Muscle of back (tissue), 13 donors: ENCODE results near the gene ZP1. TPM values are rescaled to one million over a fixed set of nuclear protein-coding genes. Genes with fewer than 3 reads are reported as not detected.
"Not testable (repeated sequence)": the region's sequence is repeated elsewhere in the genome, so short reads cannot be mapped to it uniquely, and the experiment has no call there.

Experiments used
- DNase-seq, 3 donors: peaks; one replicate each; pipeline versions ENCODE4 v3.0.0 to v3.0.0-alpha.2; 2013
- long read RNA-seq, 9 donors: transcript quantifications; one replicate each; lab custom pipeline, GENCODE V29; 2026
- polyA plus RNA-seq, 10 donors: library from polyadenylated mRNA; unstranded; fragments of 120-200 nt; gene quantifications; one replicate each; pipeline ENCODE4 v1.2.1, GENCODE V29; 2013; ENCODE audit not compliant: insufficient read length in 10 of 10

The ZP1 gene
- polyA plus RNA-seq: under 1 TPM in 4 of 10 donors, not detected in 6; 0.10 to 0.49 (median 0.30) TPM
- long read RNA-seq, donor 1: 0 reads
- long read RNA-seq, donor 2: 0 reads
- long read RNA-seq, donor 3: 0 reads
- long read RNA-seq, donor 4: 0 reads
- long read RNA-seq, donor 5: 0 reads
- long read RNA-seq, donor 6: 0 reads
- long read RNA-seq, donor 7: 0 reads
- long read RNA-seq, donor 8: 0 reads
- long read RNA-seq, donor 9: 0 reads

- DNase-seq: no peak
These were observed at the start of gene ZP1 for GRCh38 chr11:60866911-60867870. Gene ZP1, plus strand, starts transcription at chr11:60867542. Its CDS starts 20 bp downstream, at chr11:60867562.

- DNase-seq: no peak
These were observed 49.3 kb upstream of the ZP1 start for GRCh38 chr11:60818057-60818456.

DNA sequence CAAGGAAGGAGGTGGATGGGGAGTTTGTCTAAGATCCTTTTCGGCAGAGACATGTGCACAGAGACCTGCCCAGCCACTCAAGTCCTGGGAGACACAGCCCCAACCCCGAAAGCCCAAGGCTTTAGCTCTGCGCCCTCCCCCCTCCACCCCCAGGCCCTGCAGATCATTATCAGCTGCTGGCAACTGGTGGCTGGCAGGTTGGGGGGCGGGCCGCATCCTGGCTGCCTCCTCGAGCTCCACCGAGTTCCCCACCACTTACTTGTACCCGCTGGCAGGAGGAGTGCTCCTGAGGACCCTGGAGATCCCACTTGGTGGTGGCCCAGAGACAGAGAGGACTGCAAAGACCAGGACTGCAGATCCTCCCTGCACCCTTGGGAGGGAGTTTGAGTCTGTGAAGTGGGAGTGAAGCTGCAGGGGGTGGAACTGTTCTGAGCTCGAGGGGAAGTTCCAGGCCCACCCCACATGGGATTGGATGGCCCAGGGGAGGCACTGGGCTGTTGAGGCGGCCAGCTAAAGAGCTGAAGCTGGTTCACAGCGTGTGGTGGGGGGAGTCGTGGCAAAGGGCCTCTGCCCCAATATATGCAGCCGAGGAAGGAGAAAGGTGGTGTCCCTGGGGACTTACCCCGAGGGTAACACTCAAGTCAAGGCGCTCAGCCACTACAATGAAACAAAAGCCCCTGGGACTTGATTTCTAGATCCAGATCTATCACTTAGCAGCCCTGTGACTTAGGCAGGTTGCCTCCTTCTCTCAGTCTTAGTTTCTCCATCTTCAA is 45.3 kb upstream of the ZP1 start:
- no peak for DNase-seq

DNA sequence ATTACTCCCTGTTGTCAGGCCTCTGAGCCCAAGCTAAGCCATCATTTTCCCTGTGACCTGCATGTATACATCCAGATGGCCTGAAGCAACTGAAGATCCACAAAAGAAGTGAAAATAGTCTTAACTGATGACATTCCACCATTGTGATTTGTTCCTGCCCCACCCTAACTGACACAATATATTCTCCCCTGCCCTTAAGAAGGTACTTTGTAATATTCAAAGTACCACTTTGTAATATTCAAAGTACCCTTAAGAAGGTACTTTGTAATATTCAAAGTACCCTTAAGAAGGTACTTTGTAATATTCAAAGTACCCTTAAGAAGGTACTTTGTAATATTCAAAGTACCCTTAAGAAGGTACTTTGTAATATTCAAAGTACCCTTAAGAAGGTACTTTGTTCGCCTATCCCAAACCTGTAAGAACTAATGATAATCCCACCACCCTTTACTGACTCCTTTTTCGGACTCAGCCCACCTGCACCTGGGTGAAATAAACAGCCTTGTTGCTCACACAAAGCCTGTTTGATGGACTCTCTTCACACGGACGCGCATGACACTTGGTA is 43.5 kb upstream of the ZP1 start:
- DNase-seq: not testable (repeated sequence)

DNA sequence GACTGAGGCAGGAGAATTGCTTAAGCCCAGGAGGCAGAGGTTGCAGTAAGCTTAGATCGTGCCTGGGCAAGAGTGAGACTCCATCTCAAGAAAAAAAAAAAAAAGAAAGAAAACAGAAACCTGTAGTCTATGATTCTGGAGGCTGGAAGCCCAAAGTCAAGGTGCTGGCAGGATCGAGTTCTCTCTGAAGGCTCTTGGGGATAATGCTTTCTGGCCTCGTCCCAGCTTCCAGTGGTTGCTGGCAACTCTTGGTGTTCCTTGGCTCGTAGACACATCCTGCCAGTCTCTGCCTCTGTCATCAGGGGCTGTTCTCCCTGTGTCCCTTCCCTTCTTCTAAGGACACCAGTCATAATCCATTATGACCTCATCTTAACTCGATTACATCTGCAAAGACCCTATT is 42.2 kb upstream of the ZP1 start:
- DNase-seq: no peak

DNA sequence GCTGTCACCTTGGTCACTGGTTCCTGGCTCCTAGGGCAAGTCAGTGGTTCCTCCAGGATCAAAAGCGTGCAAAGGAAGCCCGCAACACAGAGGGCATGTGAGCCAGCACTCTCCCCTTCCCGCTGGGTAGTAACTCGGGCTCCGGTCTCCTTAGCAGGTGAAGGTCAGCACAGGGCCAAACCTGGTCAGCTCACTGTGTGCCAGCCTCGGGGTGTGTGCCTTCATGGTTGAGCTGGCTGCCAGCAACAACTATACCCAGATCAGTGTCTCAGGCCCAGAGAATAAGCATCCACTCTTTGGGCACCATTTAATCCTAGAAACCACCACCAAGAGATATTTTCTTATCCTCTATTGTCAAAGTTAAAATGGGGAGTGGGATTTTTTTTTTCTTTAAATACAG is 41.6 kb upstream of the ZP1 start:
- no peak for DNase-seq

GRCh38 chr11:60830478-60831142 is 36.7 kb upstream of the ZP1 start:
- no peak for DNase-seq

DNA sequence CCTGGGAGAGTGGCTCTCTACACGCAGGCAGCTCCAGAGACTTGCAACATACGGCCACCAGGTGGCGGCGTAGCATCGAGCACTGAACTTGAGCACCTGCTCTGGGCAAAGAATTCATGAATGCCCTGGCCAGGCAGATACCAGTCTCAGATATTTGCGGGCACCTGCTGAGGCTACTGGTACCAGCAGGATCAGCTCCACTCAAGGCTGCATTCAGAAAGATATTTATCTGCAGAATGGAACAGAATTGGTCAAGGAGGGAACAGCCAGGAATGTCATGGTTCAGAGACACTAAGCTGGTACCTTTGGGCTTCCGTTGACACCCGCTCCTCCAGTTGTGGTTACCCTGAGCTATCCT is 36.2 kb upstream of the ZP1 start:
- DNase-seq: peak; percentile 63 to 87 (median 80)

- DNase-seq: no peak
These were observed 35.8 kb upstream of the ZP1 start for GRCh38 chr11:60831501-60832079.

DNA sequence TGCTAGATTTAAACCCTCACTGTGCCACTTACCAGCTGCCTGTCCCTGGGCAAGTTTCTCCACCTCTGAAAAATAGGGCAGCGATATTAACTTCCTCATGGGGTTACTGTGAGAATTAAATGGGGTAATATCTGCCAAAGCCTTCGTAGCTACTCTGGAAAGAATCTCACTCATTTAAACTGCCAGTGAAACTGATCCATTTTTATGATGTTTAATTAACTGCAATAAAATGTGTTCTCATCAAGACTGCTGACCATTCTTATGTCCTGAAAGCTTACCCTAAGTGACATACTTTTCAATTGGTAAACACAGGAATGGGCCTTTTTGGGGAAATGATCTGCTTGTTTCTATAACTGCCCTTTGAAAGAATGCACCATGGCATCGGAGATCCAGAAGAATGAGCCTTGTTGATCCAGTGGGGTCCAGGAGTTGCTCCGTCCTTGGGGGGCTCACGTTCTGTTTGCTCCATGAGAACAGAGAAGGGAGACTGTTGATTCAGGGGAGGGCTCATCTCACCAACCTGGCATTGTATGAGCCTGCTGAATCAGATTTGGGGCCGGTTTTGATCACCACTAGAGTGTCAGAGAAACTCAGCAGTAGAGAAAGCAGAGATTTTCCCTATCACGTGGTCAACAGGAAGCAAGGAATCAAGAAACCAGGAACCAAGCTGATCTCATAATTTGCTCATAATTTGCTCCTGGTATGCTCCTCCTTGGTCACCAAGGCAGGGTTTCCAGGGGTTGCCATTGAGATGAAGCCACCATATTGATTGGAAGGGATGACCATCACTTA is 32.4 kb upstream of the ZP1 start:
- DNase-seq: no peak

DNA sequence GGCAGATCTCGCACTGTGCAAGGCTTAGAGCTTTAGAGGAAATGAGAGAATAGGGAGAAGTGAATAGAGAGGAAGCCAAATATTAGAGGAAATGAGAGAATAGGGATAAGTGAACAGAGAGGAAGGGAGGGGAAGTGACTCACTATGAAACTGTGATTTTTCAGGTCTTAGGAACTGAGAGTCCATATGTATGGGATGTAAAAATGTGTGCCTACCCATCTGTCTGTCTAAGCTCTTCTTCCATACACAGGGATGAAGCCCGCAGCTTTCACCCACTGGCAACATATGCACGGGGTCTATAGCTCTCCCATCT is 31.9 kb upstream of the ZP1 start:
- no peak for DNase-seq

GRCh38 chr11:60836866-60837515 is 30.4 kb upstream of the ZP1 start:
- no peak for DNase-seq

- no peak for DNase-seq
These were observed 29.2 kb upstream of the ZP1 start for GRCh38 chr11:60838132-60838531.

GRCh38 chr11:60840470-60841430 is 26.6 kb upstream of the ZP1 start:
- DNase-seq: peak; percentile 89 to 94 (median 91)

DNA sequence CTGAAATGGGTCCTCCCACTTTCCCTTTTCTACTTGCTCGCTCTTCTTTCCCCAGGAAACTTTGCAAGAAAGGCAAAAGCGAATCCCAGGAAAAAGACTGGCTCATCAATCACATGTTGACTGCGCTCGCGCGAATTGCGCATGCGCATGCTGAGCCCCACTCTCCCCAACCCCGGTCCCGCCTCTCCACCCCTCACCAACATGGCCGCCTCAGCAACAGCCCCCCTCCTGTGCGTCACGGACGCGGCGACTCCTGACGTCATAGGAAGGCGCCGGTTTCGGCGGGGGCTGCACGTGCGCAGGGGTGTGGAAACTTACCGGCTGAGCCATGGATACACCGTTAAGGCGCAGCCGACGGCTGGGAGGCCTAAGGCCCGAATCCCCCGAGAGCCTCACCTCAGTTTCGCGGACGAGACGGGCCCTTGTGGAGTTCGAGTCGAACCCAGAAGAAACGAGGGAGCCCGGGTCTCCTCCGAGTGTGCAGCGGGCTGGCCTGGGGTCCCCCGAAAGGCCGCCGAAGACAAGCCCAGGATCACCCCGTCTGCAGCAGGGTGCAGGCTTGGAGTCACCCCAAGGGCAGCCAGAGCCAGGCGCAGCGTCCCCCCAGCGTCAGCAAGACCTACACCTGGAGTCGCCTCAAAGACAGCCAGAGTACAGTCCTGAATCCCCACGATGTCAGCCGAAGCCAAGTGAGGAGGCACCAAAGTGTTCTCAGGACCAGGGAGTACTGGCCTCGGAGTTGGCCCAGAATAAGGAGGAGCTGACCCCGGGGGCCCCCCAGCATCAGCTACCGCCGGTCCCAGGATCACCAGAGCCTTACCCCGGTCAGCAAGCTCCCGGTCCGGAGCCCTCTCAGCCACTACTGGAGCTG is 25.3 kb upstream of the ZP1 start, which contains the start of gene CCDC86:
Gene CCDC86, plus strand, starts transcription at position 317 of the 871 bp plus-strand sequence. Its CDS starts 12 bp downstream, at position 329.
- DNase-seq: peak; percentile 95 to 99 (median 99)

GRCh38 chr11:60842668-60843600 is 24.4 kb upstream of the ZP1 start:
- no peak for DNase-seq
